ENCODE data around the gene RAB23. TPM values are rescaled to one million over a fixed set of nuclear protein-coding genes. Genes with fewer than 3 reads are reported as not detected.

RAB23 gene
- total RNA-seq, 1 experiment from 2014 or later: 18.1 TPM

GRCh38 chr6:57250348-57250747, 28.2 kb upstream of the RAB23 start:
- H4K8ac ChIP-seq (replicated peaks; ENCODE audit: insufficient read length, low read depth, low read length): no peak overlapping the region
- no peak overlapping the region for H2BK5ac ChIP-seq (ENCODE audit: insufficient read length, low read length)
- no peaks in the 10 kb centered on the region for H3K23me2 ChIP-seq (ENCODE audit: insufficient read length, low read depth, low read length, poor library complexity, severe bottlenecking)
- Mint-ChIP-seq H3K4me3 (no peak overlapping the region), H3K4me1 (peaks cover 0 to 3% of the 10 kb centered on the region in 2 experiments; a peak in 1 of 4 replicates), H3K27me3 (ENCODE audit: low read depth) (no peaks in the 10 kb centered on the region), H3K27ac (no peak overlapping the region), H3K9me3 (no peaks in the 10 kb centered on the region), H3K36me3 (ENCODE audit: insufficient read depth in 1 of 3, low read depth in 3 of 3) (no peaks in the 10 kb centered on the region)
- no peaks in the 10 kb centered on the region for H3K79me1 ChIP-seq (ENCODE audit: insufficient read depth, low read depth, low read length, poor library complexity, severe bottlenecking)
- no peak for TF ChIP-seq CTCF (conservative IDR thresholded peaks at IDR 0.05)
- H3K79me2 ChIP-seq (ENCODE audit: insufficient read depth, low read length): no peaks in the 10 kb centered on the region
- H2BK120ac ChIP-seq (ENCODE audit: low read depth, low read length, poor library complexity, severe bottlenecking): no peak overlapping the region
- WGBS (ENCODE audit: extremely low coverage, insufficient read length, low lambda C conversion rate): no CpG with 5 or more reads among the region's 4 CpGs
- no peak overlapping the region for H3K4me2 ChIP-seq (ENCODE audit: insufficient read depth, insufficient read length, low read length)
- no peak overlapping the region for H3K18ac ChIP-seq (ENCODE audit: insufficient read length, low read depth, low read length)
- no peak overlapping the region for H3K4ac ChIP-seq (ENCODE audit: low read depth, low read length)
- no peaks in the 10 kb centered on the region for H3K27me3 ChIP-seq (ENCODE audit: insufficient read depth, low read length)
- H2BK12ac ChIP-seq (ENCODE audit: insufficient read length, low read depth, low read length): no peak overlapping the region
- no peak overlapping the region for H4K91ac ChIP-seq (ENCODE audit: insufficient read length, low read depth, low read length)
- H4K5ac ChIP-seq (ENCODE audit: insufficient read length, low read depth, low read length): no peak overlapping the region
- DNase-seq: no peak
- no peaks in the 10 kb centered on the region for H4K20me1 ChIP-seq (ENCODE audit: control insufficient read depth, insufficient read depth, insufficient read length)
- H3T11ph ChIP-seq (ENCODE audit: low read length): no peak overlapping the region
- H3K9ac ChIP-seq (ENCODE audit: extremely low read depth, insufficient read length, low read length): no peak overlapping the region
- no peak overlapping the region for H3K27ac ChIP-seq (ENCODE audit: insufficient read length, low read depth, low read length)
- H3K23ac ChIP-seq (ENCODE audit: insufficient read length, low read depth, low read length): no peak overlapping the region
- no peaks in the 10 kb centered on the region for H3K9me3 ChIP-seq (ENCODE audit: control insufficient read depth, low read depth, low read length)
- no peak overlapping the region for H3K56ac ChIP-seq (ENCODE audit: insufficient read length, low read depth, low read length)
- H2BK20ac ChIP-seq (ENCODE audit: low read depth, low read length, poor library complexity, severe bottlenecking): no peak overlapping the region
- H2BK15ac ChIP-seq (ENCODE audit: low read depth, low read length): no peak overlapping the region
- H3K4me1 ChIP-seq (ENCODE audit: insufficient read depth, low read length): no peaks in the 10 kb centered on the region
- H3K14ac ChIP-seq (ENCODE audit: insufficient read depth, low read length): no peak overlapping the region
- H2AK5ac ChIP-seq (ENCODE audit: insufficient read length, low read length): no peak overlapping the region
- H2AFZ ChIP-seq (ENCODE audit: low read length): no peak overlapping the region
